HG03025 (cell line): ENCODE measurements around the gene PTPN4.
"Not testable (repeated sequence)": the region's sequence is repeated elsewhere in the genome, so short reads cannot be mapped to it uniquely, and the experiment has no call there.

Source experiments
- ATAC-seq: cut with Tn5 transposase; IDR thresholded peaks from one replicate; pipeline ENCODE4 v1.9.1; 2021; ENCODE audit warnings: mild to moderate bottlenecking, moderate library complexity; ENCODE audit not compliant: unreplicated experiment, low FRiP score

PTPN4 gene

DNA sequence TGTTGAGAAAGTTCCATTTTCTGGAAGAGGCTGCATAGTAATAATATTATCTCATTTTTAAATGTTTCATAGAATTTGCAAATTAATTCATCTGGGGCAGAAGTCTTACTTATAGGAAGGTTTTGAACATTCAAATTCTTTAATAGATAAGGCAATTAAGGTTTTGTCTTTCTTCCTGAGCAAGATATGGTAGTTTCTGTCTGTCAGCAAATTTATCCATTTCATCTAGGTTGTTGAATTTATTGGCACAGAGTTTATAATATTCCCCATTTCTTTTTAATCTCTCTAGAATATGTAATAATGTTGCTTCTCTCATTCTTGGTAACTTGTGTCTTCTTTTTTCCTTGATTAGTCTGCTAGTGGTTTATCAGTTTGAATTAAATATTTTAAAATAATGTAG is 163.0 kb downstream of the PTPN4 start:
- no peak for ATAC-seq

DNA sequence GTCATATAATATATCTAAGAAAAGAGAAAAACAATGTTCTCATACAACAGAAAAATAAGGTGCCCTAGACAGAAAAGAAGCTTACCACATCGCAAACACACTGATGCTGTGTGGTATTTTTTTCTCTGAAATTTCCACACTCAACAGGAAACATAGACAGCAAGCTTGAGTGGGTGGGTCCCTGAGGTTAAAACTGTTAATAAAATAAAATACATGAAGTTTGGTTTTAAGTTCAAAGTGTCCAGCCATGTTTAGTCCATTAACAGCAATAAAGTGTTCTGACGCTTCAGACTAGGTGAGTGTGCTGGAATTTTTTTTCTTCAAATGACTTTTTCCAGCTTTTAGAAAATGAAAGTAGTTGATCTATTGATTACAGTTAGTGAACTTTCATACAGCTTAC is 169.8 kb downstream of the PTPN4 start:
- ATAC-seq = no peak

DNA sequence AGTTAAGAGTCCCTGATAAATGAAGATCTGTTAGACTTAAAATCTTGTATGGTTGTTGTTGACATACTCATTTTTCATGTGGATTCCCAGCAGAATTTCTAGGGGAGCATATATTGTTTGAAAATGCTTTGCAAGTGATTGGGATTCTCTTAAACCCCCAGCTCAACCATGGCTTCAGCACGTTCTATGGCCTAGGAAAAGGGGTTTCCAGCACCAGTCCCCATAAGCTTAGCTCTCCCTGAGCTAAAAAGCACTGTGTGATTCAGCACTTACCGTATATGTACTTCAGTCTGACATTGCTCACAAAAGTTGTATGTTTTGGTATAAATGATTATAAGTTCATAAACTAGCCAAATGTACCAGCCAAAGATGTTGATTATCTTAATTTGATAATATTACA is 173.1 kb downstream of the PTPN4 start:
- no peak for ATAC-seq

DNA sequence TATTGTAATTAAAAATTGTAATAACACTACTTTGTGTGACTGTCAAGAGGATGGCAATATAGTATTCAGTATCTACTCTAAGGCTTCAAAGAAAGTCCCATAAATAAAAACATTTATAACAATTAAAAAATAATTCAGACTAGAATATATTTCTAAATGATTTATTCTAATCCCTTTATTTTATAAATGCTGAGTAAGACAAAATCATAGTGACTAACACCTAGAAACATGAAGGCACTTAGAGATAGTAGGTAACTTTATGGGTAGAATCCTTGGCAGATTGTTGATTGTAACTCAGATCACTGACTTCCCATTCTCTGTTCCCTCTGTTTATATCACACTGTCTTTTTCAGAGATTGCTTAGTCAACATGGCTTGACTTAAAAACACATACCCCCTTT is 174.6 kb downstream of the PTPN4 start:
- no peak for ATAC-seq

DNA sequence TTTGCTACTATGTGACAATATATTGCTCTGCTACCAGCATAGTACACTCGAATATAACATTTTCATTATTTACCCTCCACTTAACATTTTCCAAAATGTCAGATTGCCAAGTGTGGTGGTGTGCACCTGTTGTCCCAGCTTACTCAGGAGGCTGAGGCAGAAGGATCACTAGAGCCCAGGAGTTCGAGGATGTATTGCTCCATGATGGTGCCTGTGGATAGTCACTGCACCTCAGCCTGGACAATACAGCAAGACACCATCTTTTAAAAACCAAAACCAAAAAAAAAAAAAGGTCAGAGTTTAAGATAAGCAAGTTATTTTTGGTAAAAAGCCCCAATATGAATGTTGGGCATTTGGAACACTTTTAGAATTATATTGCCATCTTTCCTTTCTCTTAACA is 178.0 kb downstream of the PTPN4 start:
- no peak for ATAC-seq

DNA sequence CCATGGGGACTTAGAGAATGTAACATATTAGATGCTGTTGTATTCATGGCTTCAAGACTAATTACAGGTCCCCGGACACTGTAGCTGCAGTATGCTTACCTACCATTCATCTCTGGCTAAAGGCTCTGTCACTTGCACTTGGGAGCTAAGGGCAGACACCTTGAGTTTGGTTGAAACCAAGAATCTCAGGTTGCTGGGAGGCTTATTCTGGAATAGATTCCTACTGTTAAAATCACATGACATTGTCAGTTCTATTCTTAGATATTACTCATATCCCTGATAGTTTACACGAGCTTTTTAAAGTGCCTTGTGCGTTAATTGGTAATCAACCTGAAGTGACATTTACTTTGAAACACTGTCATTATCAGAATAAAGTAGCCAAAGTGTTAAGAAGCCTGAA is 180.2 kb downstream of the PTPN4 start:
- ATAC-seq = no peak

DNA sequence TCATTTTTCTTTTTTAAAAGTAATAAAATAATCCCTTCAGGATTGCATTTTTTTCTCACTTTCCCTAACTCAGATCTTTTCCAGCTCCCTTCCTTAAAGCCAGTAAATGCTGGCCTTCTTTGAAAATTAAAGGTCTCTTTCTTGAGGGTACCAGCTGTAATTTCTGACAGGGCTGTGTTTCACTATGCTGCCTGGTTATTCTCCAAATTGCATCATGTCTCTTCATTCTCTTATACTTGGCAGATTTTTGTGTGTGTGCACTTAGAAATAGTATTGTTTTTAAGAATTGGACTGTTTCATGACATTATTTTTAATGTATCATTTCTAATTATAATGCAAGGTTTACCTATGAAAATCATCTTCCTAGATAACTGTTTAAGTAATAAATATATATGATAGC is 181.1 kb downstream of the PTPN4 start:
- no peak for ATAC-seq

DNA sequence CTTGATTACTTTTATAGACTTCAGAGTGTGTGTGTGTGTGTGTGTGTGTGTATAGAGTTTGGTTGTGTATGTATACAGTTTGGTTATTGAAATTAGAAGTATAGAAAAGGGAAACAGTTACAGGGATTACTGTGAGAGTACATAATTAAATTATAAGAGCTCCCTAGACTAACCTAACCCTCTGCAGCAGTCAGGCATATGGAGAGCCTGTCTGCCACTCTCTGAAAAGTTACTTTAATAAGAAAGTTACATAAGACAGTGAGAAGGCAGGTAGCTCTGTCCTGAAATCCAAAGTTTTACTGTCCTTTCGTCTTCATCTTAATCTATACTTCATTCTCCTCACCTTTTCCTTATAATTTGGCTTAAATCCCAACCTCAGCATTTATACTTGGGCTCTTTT is 181.7 kb downstream of the PTPN4 start:
- ATAC-seq = no peak

DNA sequence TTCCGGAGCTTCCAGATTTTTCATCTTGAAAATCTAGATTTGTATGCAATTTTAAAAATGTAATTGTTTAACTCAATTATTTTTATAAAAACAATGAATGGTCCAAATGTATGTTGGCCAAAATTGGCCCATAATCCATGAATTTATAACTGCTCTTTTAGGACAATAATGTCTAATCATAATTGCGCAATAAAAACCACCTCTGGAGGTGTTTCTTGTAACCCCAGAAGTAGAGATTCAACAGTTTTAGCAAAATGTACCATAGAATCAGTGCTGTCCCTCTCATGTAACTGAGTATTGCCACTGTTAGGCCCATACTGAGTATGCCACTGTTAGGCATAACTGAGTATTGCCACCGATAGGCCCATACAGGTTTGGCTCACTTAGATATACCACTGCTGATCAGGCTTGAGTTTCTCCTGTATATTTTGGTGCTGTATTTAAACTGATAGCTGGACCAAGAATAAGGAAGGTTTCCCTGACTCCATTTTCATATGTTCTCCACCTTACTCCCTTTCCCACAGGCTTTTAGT is 182.3 kb downstream of the PTPN4 start:
- ATAC-seq = no peak

DNA sequence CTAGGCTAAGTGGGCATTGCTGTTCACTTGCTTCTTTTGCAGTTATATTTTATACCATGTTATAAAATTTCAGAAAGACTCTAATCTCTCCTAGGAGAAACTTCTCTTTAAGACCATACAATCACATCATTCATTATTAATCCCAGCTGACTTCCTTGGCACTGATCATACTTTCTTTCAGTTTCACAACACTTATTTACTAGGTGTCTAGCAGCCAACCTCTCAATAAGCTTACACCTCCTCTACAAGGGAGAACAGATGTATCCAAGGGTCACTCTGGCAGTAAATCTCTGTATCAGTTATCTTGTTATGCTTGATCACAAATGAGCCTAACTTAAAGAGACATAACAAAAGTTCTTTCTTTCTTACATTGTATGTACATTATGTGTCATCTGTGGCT is 183.3 kb downstream of the PTPN4 start:
- ATAC-seq = no peak

DNA sequence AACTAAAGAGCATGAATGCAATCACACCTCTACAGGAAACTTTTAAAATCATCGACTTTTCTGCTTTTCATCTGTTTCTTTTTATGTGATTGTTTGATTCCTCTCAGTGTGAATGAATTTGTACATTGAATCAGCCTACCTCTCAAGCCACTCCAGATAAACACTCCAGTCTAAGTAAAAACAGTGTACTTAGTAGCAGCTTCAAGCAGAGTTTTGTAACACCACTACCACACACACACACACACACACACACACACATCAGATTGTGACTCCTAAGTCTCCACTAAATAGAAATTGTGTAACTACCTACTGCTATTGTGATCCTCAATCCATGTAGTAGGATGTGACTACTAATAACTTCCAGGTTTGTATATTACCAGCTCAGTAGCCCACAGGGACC is 187.8 kb downstream of the PTPN4 start:
- no peak for ATAC-seq

DNA sequence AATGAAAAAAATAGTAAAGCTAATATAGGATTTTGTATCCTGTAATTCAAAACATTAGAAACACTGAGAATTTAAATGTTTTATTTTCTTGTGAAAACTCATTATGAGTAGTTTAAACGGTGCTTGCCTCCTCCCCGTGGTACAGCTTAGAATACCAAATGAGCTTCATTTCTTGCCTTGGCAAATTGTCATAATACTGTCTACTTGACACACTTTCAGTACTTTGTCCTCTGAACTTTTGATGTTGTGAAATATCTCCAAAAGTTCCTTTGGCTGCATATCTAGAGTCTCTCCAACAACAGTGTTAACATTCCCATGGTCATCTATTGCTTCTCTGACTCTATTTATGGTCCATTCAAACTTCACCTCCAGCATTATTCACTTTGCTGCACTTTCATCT is 191.2 kb downstream of the PTPN4 start:
- no peak for ATAC-seq

DNA sequence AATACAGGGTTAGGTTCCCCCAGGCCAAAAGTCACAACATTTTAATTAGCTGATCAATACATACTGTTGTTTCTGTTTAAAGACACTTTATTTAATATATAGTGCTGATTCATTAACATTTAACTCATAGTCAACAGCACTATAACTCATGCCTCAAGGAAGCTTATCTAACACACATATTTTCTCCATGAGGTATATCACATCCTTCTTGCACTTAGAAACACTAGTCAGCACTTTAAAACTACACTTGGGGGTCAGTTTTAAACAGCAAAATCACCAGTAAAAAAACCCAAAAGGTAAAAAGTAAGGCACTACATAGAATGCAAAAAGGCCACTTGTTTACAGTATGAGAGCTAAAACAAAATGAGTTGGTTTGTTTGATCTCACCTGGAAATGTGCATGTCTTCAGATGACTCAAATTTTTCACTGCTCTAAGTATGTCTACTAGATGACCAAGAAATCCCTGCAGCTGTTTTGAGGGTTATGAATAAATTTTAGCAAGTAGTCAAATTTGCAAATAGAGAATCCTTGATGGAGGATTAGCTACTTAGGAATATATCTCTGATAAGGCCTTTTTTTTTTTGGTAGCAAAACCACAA is 199.0 kb downstream of the PTPN4 start:
- ATAC-seq = no peak

DNA sequence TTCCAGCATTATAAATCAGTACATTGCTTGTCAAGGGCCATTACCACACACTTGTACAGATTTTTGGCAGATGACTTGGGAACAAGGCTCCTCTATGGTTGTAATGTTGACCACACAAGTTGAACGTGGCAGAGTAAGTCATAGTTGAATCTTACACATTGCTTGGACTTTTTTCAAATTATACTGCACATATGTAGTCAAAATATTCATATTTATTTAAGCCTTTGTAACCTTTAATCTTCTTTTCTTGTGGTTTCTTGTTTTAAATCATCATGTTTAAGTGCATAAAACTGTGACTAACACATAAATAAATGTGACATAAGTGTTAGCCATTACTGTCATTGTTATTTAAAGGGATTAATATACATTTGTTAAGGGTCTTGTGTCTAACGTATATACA is 201.1 kb downstream of the PTPN4 start:
- ATAC-seq = no peak

DNA sequence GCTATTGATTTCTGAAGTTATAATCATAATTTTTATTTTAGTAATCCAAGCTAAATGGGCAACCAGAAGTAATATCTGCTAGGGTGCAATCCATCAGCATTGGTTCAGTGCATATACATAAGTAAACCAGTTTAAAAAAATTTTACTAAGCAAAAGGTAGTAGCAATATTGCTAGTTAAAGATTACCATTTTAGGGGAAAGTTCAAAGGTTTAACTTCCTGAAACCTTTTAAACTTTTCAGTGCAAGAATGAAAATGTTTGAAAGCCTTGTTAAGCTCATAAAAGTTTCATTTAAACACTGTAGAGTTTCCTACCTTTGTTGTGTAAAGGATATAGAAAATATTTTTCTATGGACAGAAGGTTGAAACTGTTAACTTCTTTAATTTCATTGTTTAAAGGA is 222.2 kb downstream of the PTPN4 start:
- no peak for ATAC-seq

DNA sequence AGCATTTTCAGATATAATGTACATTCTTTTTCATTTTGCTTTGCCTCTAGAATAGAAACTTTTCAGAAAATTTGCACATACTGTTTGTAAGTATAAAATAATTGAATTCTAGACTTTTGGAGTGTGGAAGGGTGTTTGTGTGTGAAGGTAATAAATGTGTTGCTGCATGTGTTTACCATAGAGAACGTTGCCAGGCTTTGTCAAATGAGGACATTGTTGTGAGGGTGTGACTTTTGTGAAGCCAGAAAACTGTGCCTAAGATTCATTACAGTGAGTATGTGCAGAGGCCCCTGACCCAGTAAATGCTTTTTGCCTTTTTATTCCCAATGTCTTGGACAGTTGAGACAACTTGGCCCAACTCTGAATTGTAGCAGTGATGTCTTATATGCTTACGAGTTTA is 222.8 kb downstream of the PTPN4 start:
- ATAC-seq = no peak

DNA sequence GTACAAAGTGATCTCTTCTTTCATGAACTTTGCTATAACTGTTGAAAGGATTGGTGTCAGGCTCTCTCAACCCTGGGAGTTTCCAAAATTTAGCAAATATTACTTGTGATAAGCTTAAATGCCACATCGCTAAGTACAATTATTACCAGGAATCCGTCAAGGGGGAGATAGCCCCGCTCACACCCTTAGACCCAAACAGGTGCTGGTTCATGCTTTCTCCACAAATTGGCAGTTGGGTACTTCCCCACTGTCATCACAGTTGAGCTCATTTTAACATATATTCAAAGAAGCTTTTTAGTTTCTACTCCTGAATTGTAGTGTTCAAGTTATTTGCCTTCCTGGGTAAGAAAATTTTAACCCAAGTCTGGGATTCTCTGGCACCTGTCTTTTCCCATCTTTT is 223.4 kb downstream of the PTPN4 start:
- no peak for ATAC-seq

DNA sequence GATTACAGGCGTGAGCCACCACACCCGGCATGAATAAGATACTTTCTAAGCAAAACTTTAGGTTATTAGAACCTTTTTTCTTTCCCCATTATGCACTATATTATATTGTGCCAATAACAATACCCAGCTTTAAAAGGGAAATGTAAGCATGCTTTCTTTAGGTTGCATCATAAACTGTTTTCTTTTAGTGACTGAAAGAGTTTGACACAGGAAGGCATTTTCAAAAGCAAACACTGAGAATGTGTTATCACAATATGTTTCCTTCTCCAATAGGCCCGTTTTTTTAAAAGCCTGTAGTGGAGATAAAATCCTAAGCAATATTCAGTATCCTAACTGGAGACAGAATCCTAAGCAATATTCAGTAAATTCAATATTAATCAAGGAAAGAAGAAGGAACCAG is 236.4 kb downstream of the PTPN4 start:
- no peak for ATAC-seq

DNA sequence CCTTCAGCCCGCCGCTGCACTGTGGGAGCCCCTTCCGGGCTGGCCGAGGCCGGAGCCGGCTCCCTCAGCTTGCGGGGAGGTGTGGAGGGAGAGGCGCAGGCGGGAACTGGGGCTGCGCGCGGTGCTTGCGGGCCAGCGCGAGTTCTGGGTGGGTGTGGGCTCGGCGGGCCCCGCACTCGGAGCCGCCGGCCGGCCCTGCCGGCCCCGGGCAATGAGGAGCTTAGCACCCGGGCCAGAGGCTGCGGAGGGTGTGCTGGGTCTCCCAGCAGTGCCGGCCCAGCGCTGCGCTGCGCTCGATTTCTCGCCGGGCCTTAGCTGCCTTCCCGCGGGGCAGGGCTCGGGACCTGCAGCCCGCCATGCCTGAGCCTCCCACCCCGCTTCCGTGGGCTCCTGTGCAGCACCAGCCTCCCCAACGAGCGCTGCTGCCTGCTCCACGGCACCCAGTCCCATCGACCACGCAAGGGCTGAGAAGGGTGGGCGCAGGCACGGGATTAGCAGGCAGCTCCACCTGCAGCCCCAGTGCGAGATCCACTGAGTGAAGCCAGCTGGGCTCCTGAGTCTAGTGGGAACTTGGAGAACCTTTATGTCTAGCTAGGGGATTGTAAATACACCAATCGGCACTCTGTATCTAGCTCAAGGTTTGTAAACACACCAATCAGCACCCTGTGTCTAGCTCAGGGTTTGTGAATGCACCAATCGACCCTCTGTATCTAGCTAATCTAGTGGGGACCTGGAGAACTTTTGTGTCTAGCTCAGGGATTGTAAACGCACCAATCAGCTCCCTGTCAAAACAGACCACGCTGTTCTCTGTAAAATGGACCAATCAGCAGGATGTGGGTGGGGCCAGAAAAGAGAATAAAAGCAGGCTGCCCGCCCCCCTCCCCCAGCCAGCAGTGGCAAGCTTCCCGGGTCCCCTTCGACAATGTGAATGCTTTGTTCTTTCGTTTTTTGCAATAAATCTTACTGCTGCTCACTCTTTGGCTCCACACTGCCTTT is 237.5 kb downstream of the PTPN4 start:
- ATAC-seq = not testable (repeated sequence)

DNA sequence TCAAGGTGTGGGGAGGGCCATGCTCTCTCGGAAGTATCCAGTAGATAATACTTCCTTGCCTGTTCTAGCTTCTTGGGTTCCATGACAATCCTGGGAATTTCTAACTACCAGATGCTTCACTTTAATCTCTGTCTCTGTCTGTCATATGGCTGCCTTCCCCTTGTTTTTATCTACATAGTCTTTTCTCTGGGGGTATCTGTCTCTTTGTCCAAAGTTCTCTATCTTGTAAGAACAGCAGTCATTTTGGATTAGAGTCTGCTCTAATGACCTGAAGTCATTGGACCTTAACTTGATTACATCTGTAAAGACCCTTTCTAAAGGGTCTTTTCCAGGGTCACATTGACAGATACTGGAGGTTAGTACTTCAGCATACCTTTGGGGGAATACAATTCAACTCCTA is 241.7 kb downstream of the PTPN4 start:
- no peak for ATAC-seq

DNA sequence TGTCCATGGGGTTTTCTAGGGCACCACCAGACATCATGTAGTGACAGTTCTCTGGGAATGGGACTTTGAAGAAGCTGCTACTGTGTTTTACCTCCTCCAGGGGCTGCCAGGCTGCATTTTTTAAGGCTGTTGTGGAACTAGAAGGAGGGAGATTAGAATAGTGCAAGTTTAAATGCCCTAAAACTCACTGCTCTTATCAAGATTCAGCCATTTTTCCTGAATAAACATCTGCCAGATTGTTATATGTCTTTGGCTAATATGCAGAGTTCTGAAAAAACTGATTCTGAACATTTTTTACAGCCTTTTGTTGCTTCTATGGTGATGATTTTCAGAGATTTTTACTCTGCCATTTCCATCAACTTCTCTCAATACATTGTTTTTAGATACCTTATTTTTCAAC is 244.5 kb downstream of the PTPN4 start:
- no peak for ATAC-seq
